ENCODE measurements around the gene SPTA1. TPM values are rescaled to one million over a fixed set of nuclear protein-coding genes. Genes with fewer than 3 reads are reported as not detected.
"Not testable (repeated sequence)": the region's sequence is repeated elsewhere in the genome, so short reads cannot be mapped to it uniquely, and the experiment has no call there.

The SPTA1 gene
- polyA plus RNA-seq, 3 donors: 0.19 to 0.28 TPM; not detected in 1

GRCh38 chr1:158692356-158692755 is 5.8 kb upstream of the SPTA1 start:
- Histone ChIP-seq H2AFZ (ENCODE audit: insufficient read depth, low read depth, low read length, poor library complexity, severe bottlenecking) (no peak overlapping the region), H3K79me2 (ENCODE audit: insufficient read depth, low read length) (no peaks in the 10 kb centered on the region), H3K27me3 (ENCODE audit: control insufficient read depth in 2 of 2, insufficient read depth in 2 of 2, low read length in 2 of 2) (peaks cover 0 to 3% of the 10 kb centered on the region in 2 donors), H3K36me3 (replicated peaks in 1 of 2; ENCODE audit: control insufficient read depth in 1 of 2, insufficient read depth in 2 of 2, low read length in 2 of 2) (no peaks in the 10 kb centered on the region), H3K4me1 (ENCODE audit: control insufficient read depth in 1 of 2, insufficient read depth in 2 of 2, low read length in 2 of 2) (no peaks in the 10 kb centered on the region), H3K9me3 (replicated peaks in 1 of 2; ENCODE audit: control insufficient read depth in 1 of 2, insufficient read depth in 1 of 2, low read length in 2 of 2) (no peaks in the 10 kb centered on the region), H4K20me1 (ENCODE audit: insufficient read depth, low read length) (no peaks in the 10 kb centered on the region), H3K9ac (ENCODE audit: insufficient read depth, low read length, poor library complexity, severe bottlenecking) (no peak overlapping the region), H3K4me3 (replicated peaks in 1 of 3; ENCODE audit: low read depth in 2 of 3, low read length in 3 of 3) (no peak overlapping the region), H3K27ac (ENCODE audit: low read depth in 1 of 2, low read length in 2 of 2) (no peak overlapping the region), H3K4me2 (replicated peaks; ENCODE audit: extremely low read depth, low read length, poor library complexity, severe bottlenecking) (no peak overlapping the region)
- Mint-ChIP-seq H3K27ac (no peak overlapping the region), H3K27me3 (ENCODE audit: low read depth in 3 of 3) (peaks cover 0 to 4% (median 0%) of the 10 kb centered on the region in 3 donors), H3K9me3 (peaks cover 3 to 9% (median 7%) of the 10 kb centered on the region in 7 donors), H3K4me3 (no peak overlapping the region), H3K4me1 (no peaks in the 10 kb centered on the region), H3K36me3 (no peaks in the 10 kb centered on the region)
- DNase-seq: no peak
- no peak for TF ChIP-seq CTCF (IDR thresholded peaks at IDR 0.05)
- intact Hi-C loops (cut with micrococcal nuclease): no loop called here

- no peak for TF ChIP-seq CTCF (IDR thresholded peaks at IDR 0.05)
- Mint-ChIP-seq H3K4me3 (no peak overlapping the region), H3K9me3 (peaks cover 3 to 9% (median 7%) of the 10 kb centered on the region in 7 donors), H3K36me3 (no peaks in the 10 kb centered on the region), H3K4me1 (peaks cover 1% of the 10 kb centered on the region), H3K27ac (no peak overlapping the region), H3K27me3 (ENCODE audit: low read depth in 3 of 3) (peaks cover 0 to 4% (median 0%) of the 10 kb centered on the region in 3 donors)
- no peak overlapping the region for H3K4me3 ChIP-seq (replicated peaks in 1 of 3; ENCODE audit: low read depth in 2 of 3, low read length in 3 of 3)
- H3K79me2 ChIP-seq (ENCODE audit: insufficient read depth, low read length): no peaks in the 10 kb centered on the region
- intact Hi-C loops (cut with micrococcal nuclease): no loop called here
- no peaks in the 10 kb centered on the region for H3K9me3 ChIP-seq (replicated peaks in 1 of 2; ENCODE audit: control insufficient read depth in 1 of 2, insufficient read depth in 1 of 2, low read length in 2 of 2)
- H3K9ac ChIP-seq (ENCODE audit: insufficient read depth, low read length, poor library complexity, severe bottlenecking): no peak overlapping the region
- H4K20me1 ChIP-seq (ENCODE audit: insufficient read depth, low read length): no peaks in the 10 kb centered on the region
- no peaks in the 10 kb centered on the region for H3K36me3 ChIP-seq (replicated peaks in 1 of 2; ENCODE audit: control insufficient read depth in 1 of 2, insufficient read depth in 2 of 2, low read length in 2 of 2)
- DNase-seq: no peak
- H3K27ac ChIP-seq (ENCODE audit: low read depth in 1 of 2, low read length in 2 of 2): no peak overlapping the region
- H3K27me3 ChIP-seq (ENCODE audit: control insufficient read depth in 2 of 2, insufficient read depth in 2 of 2, low read length in 2 of 2): peaks cover 0 to 3% of the 10 kb centered on the region in 2 donors
- H3K4me2 ChIP-seq (replicated peaks; ENCODE audit: extremely low read depth, low read length, poor library complexity, severe bottlenecking): no peak overlapping the region
- H2AFZ ChIP-seq (ENCODE audit: insufficient read depth, low read depth, low read length, poor library complexity, severe bottlenecking): no peak overlapping the region
- peaks cover 0 to 2% of the 10 kb centered on the region in 2 donors for H3K4me1 ChIP-seq (ENCODE audit: control insufficient read depth in 1 of 2, insufficient read depth in 2 of 2, low read length in 2 of 2)
Observed at GRCh38 chr1:158691907-158692306, 5.4 kb upstream of the SPTA1 start.

GRCh38 chr1:158691149-158691548 is 4.6 kb upstream of the SPTA1 start:
- WGBS (ENCODE audit: insufficient coverage): no CpG with 5 or more reads among the region's 1 CpG
- intact Hi-C loops (cut with micrococcal nuclease): not testable (repeated sequence)

More at GRCh38 chr1:158691149-158691548, 4.6 kb upstream of the SPTA1 start:
- H3K4me3 ChIP-seq (replicated peaks in 1 of 3; ENCODE audit: low read depth in 2 of 3, low read length in 3 of 3); H4K20me1 ChIP-seq (ENCODE audit: insufficient read depth, low read length); H3K4me1 ChIP-seq (ENCODE audit: control insufficient read depth in 1 of 2, insufficient read depth in 2 of 2, low read length in 2 of 2); H3K27ac ChIP-seq (ENCODE audit: low read depth in 1 of 2, low read length in 2 of 2); H3K4me2 ChIP-seq (replicated peaks; ENCODE audit: extremely low read depth, low read length, poor library complexity, severe bottlenecking); H3K27me3 ChIP-seq (ENCODE audit: control insufficient read depth in 2 of 2, insufficient read depth in 2 of 2, low read length in 2 of 2); H3K9me3 ChIP-seq (replicated peaks in 1 of 2; ENCODE audit: control insufficient read depth in 1 of 2, insufficient read depth in 1 of 2, low read length in 2 of 2); H3K9me3 Mint-ChIP-seq; H3K36me3 Mint-ChIP-seq; H3K79me2 ChIP-seq (ENCODE audit: insufficient read depth, low read length); H2AFZ ChIP-seq (ENCODE audit: insufficient read depth, low read depth, low read length, poor library complexity, severe bottlenecking); DNase-seq; H3K4me1 Mint-ChIP-seq; H3K27me3 Mint-ChIP-seq (ENCODE audit: low read depth in 3 of 3); H3K27ac Mint-ChIP-seq; H3K36me3 ChIP-seq (replicated peaks in 1 of 2; ENCODE audit: control insufficient read depth in 1 of 2, insufficient read depth in 2 of 2, low read length in 2 of 2); H3K4me3 Mint-ChIP-seq; H3K9ac ChIP-seq (ENCODE audit: insufficient read depth, low read length, poor library complexity, severe bottlenecking): not testable (repeated sequence)

Measured in CD14-positive monocyte (primary cell).